ENCODE data around the gene TREML4. TPM values are rescaled to one million over a fixed set of nuclear protein-coding genes. Genes with fewer than 3 reads are reported as not detected.

The TREML4 gene
- total RNA-seq, 1 donor from 2014 or later, result not detected

- Mint-ChIP-seq H3K9me3 (no peaks in the 10 kb centered on the region), H3K27me3 (ENCODE audit: low read depth) (peaks cover 65% of the 10 kb centered on the region), H3K4me3 (no peak overlapping the region), H3K36me3 (no peaks in the 10 kb centered on the region), H3K27ac (no peak overlapping the region), H3K4me1 (peaks cover 2% of the 10 kb centered on the region)
- TF ChIP-seq CTCF (IDR thresholded peaks at IDR 0.05; ENCODE audit: unreplicated experiment), result no peak
- no peak for DNase-seq (ENCODE audit: low spot score in 2 of 2, unreplicated experiment in 2 of 2)
Measured at GRCh38 chr6:41273714-41274113, 45.6 kb downstream of the TREML4 start.

- Mint-ChIP-seq H3K4me3 (no peak overlapping the region), H3K27ac (no peak overlapping the region), H3K9me3 (no peaks in the 10 kb centered on the region), H3K27me3 (ENCODE audit: low read depth) (peaks cover 67% of the 10 kb centered on the region), H3K36me3 (no peaks in the 10 kb centered on the region), H3K4me1 (peaks cover 8% of the 10 kb centered on the region)
- DNase-seq (ENCODE audit: low spot score in 2 of 2, unreplicated experiment in 2 of 2), result no peak
- TF ChIP-seq CTCF (IDR thresholded peaks at IDR 0.05; ENCODE audit: unreplicated experiment), result no peak
Measured at GRCh38 chr6:41274256-41274655, 46.1 kb downstream of the TREML4 start.

GRCh38 chr6:41275489-41275888 is 47.3 kb downstream of the TREML4 start:
- TF ChIP-seq CTCF (IDR thresholded peaks at IDR 0.05; ENCODE audit: unreplicated experiment), result no peak
- H3K27me3 Mint-ChIP-seq (ENCODE audit: low read depth), result peaks cover 64% of the 10 kb centered on the region
- H3K4me1 Mint-ChIP-seq, result peaks cover 9% of the 10 kb centered on the region
- DNase-seq (ENCODE audit: low spot score in 2 of 2, unreplicated experiment in 2 of 2), result no peak
- no peak overlapping the region for H3K4me3 Mint-ChIP-seq
- no peaks in the 10 kb centered on the region for H3K36me3 Mint-ChIP-seq
- no peaks in the 10 kb centered on the region for H3K9me3 Mint-ChIP-seq
- H3K27ac Mint-ChIP-seq, result no peak overlapping the region

- no peak for TF ChIP-seq CTCF (IDR thresholded peaks at IDR 0.05; ENCODE audit: unreplicated experiment)
- Mint-ChIP-seq H3K4me3 (no peak overlapping the region), H3K27ac (no peak overlapping the region), H3K4me1 (peaks cover 9% of the 10 kb centered on the region), H3K36me3 (no peaks in the 10 kb centered on the region), H3K9me3 (no peaks in the 10 kb centered on the region), H3K27me3 (ENCODE audit: low read depth) (peaks cover 49% of the 10 kb centered on the region)
- no peak for DNase-seq (ENCODE audit: low spot score in 2 of 2, unreplicated experiment in 2 of 2)
Measured at GRCh38 chr6:41277605-41278004, 49.5 kb downstream of the TREML4 start.

- Mint-ChIP-seq H3K27ac (no peak overlapping the region), H3K4me3 (no peak overlapping the region), H3K27me3 (ENCODE audit: low read depth) (peaks cover 43% of the 10 kb centered on the region), H3K9me3 (no peaks in the 10 kb centered on the region), H3K36me3 (no peaks in the 10 kb centered on the region), H3K4me1 (peaks cover 9% of the 10 kb centered on the region)
- DNase-seq (ENCODE audit: low spot score in 2 of 2, unreplicated experiment in 2 of 2), result peak; percentile 47 to 67
- no peak for TF ChIP-seq CTCF (IDR thresholded peaks at IDR 0.05; ENCODE audit: unreplicated experiment)
Measured at GRCh38 chr6:41278699-41279405, 50.7 kb downstream of the TREML4 start.
